Neuronal stem cell (in vitro differentiated cells): ENCODE results near the gene SS18L1.

ENCODE experiments used
- DNase-seq: peaks from one replicate; pipeline ENCODE4 v3.0.0-alpha.2; 2013; ENCODE audit warnings: low spot score
- H2AFZ ChIP-seq: one replicate; pipeline ENCODE4 v1.6.1; 2013; ENCODE audit warnings: mild to moderate bottlenecking, low read length, inconsistent platforms
- H2AK5ac ChIP-seq: 2 replicates; pipeline ENCODE4 v1.6.1; 2013; ENCODE audit warnings: low read depth, mild to moderate bottlenecking, inconsistent platforms, low read length, moderate library complexity, mixed read lengths
- H2BK120ac ChIP-seq: 2 replicates; pipeline ENCODE4 v1.6.1; 2013; ENCODE audit warnings: low read depth, mild to moderate bottlenecking, inconsistent platforms, low read length, moderate library complexity, mixed read lengths
- H2BK12ac ChIP-seq: one replicate; pipeline ENCODE4 v1.6.1; 2013; ENCODE audit warnings: low read length, inconsistent platforms
- H2BK15ac ChIP-seq: 2 replicates; pipeline ENCODE4 v1.6.1; 2013; ENCODE audit warnings: mild to moderate bottlenecking, low read length, inconsistent platforms, mixed read lengths
- H2BK5ac ChIP-seq: one replicate; pipeline ENCODE4 v1.6.1; 2013; ENCODE audit warnings: inconsistent platforms, mild to moderate bottlenecking, low read length, moderate library complexity
- H3K14ac ChIP-seq: one replicate; pipeline ENCODE4 v1.6.1; 2013; ENCODE audit warnings: low read length, inconsistent platforms
- H3K18ac ChIP-seq: 2 replicates; pipeline ENCODE4 v1.6.1; 2013; ENCODE audit warnings: low read length, inconsistent platforms
- H3K23ac ChIP-seq: 2 replicates; pipeline ENCODE4 v1.6.1; 2013; ENCODE audit warnings: low read depth, mild to moderate bottlenecking, mixed read lengths, low read length, inconsistent platforms; ENCODE audit not compliant: poor library complexity
- H3K27ac ChIP-seq: replicated peaks from 3 replicates; pipeline ENCODE4 v1.5.1; 2013; ENCODE audit warnings: low read length, inconsistent platforms
- H3K27me3 ChIP-seq, 3 experiments: 2 replicates each; pipeline ENCODE4 v1.6.1; 2013; ENCODE audit warnings: low read length in 3 of 3, mild to moderate bottlenecking in 2 of 3, inconsistent platforms in 1 of 3, low read depth in 1 of 3, mixed read lengths in 1 of 3, moderate library complexity in 1 of 3; ENCODE audit not compliant: control insufficient read depth in 3 of 3, insufficient read depth in 3 of 3
- H3K36me3 ChIP-seq, 2 donors: replicated peaks in 1 of 2; 2 replicates each; pipeline ENCODE4 v1.6.1; 2013; ENCODE audit warnings: low read length in 2 of 2; ENCODE audit not compliant: control insufficient read depth in 2 of 2, insufficient read depth in 2 of 2
- H3K4ac ChIP-seq: 2 replicates; pipeline ENCODE4 v1.6.1; 2013; ENCODE audit warnings: inconsistent platforms, mild to moderate bottlenecking, low read length, moderate library complexity
- H3K4me1 ChIP-seq, 2 donors: 1 replicate in 1 of 2; 2 replicates in 1 of 2; pipeline ENCODE4 v1.6.1; 2013; ENCODE audit warnings: low read length in 2 of 2, low read depth in 1 of 2; ENCODE audit not compliant: control insufficient read depth in 2 of 2, insufficient read depth in 1 of 2
- H3K4me2 ChIP-seq: one replicate; pipeline ENCODE4 v1.6.1; 2013; ENCODE audit warnings: mild to moderate bottlenecking, low read length, inconsistent platforms; ENCODE audit not compliant: insufficient read depth, poor library complexity, severe bottlenecking
- H3K4me3 ChIP-seq, 2 donors: 2 replicates each; pipeline ENCODE4 v1.5.1; 2013; ENCODE audit warnings: low read length in 2 of 2, mild to moderate bottlenecking in 2 of 2, inconsistent platforms in 1 of 2, moderate library complexity in 1 of 2
- H3K79me1 ChIP-seq: one replicate; pipeline ENCODE4 v1.6.1; 2013; ENCODE audit warnings: low read depth, mild to moderate bottlenecking, inconsistent platforms, low read length, moderate library complexity
- H3K9ac ChIP-seq: one replicate; pipeline ENCODE4 v1.6.1; 2013; ENCODE audit warnings: mild to moderate bottlenecking, low read depth, low read length, inconsistent platforms; ENCODE audit not compliant: poor library complexity
- H3K9me3 ChIP-seq, 2 donors: replicated peaks in 1 of 2; 2 replicates each; pipeline versions ENCODE3 to v1.6.1; 2013; ENCODE audit warnings: low read length in 2 of 2, mild to moderate bottlenecking in 2 of 2, inconsistent platforms in 1 of 2, low read depth in 1 of 2, mixed read lengths in 1 of 2, moderate library complexity in 1 of 2; ENCODE audit not compliant: control insufficient read depth in 2 of 2, insufficient read depth in 1 of 2
- H4K8ac ChIP-seq: one replicate; pipeline ENCODE4 v1.6.1; 2013; ENCODE audit warnings: low read depth, mild to moderate bottlenecking, inconsistent platforms, low read length, moderate library complexity
- H4K91ac ChIP-seq: one replicate; pipeline ENCODE4 v1.6.1; 2013; ENCODE audit warnings: low read length, low read depth, mild to moderate bottlenecking, inconsistent platforms; ENCODE audit not compliant: poor library complexity
- WGBS, 2 donors: extraction: QIAGEN DNeasy Blood & Tissue Kit; methylation state at CpG; one replicate each; pipeline ENCODE4 v1.1.7; 2013; ENCODE audit warnings: missing lambda C conversion rate in 2 of 2, mixed read lengths in 1 of 2; ENCODE audit not compliant: insufficient read length in 2 of 2, insufficient replicate concordance in 1 of 2; ENCODE audit errors: extremely low coverage in 2 of 2; 5-methylcytosine and 5-hydroxymethylcytosine counted together

Gene SS18L1

GRCh38 chr20:62159839-62160238, 16.3 kb downstream of the SS18L1 start:
- no CpG with 5 or more reads among the region's 14 CpGs for WGBS, 2 donors
- peaks cover 22% of the 10 kb centered on the region for H3K79me1 ChIP-seq
- no peak overlapping the region for H3K27ac ChIP-seq

GRCh38 chr20:62160253-62160652, 16.7 kb downstream of the SS18L1 start:
- Histone ChIP-seq H3K27ac (no peak overlapping the region), H3K4me1 (peaks cover 4% of the 10 kb centered on the region in 2 donors), H3K9ac (no peak overlapping the region), H2BK12ac (no peak overlapping the region), H3K9me3 (no peaks in the 10 kb centered on the region), H3K27me3 (no peaks in the 10 kb centered on the region), H4K91ac (no peak overlapping the region), H3K36me3 (peaks cover 41 to 81% of the 10 kb centered on the region in 2 donors), H3K18ac (no peak overlapping the region), H3K79me1 (peaks cover 25% of the 10 kb centered on the region), H2BK120ac (no peak overlapping the region), H4K8ac (no peak overlapping the region), H3K14ac (no peak overlapping the region), H3K4me3 (no peak overlapping the region), H2AFZ (no peak overlapping the region), H2BK5ac (no peak overlapping the region), H3K4me2 (no peak overlapping the region), H3K4ac (no peak overlapping the region), H2AK5ac (no peak overlapping the region), H2BK15ac (no peak overlapping the region), H3K23ac (no peak overlapping the region)
- WGBS, 2 donors: no CpG with 5 or more reads among the region's 9 CpGs
- DNase-seq: no peak

More at GRCh38 chr20:62159839-62160238, 16.3 kb downstream of the SS18L1 start:
- peaks cover 4% of the 10 kb centered on the region in 2 donors for H3K4me1 ChIP-seq
- H3K9ac ChIP-seq: no peak overlapping the region
- H2BK120ac ChIP-seq: no peak overlapping the region
- no peak for DNase-seq
- H3K4me3 ChIP-seq: no peak overlapping the region
- no peak overlapping the region for H3K14ac ChIP-seq
- no peak overlapping the region for H3K4me2 ChIP-seq
- H3K36me3 ChIP-seq: peaks cover 37 to 81% of the 10 kb centered on the region in 2 donors
- no peak overlapping the region for H3K18ac ChIP-seq
- no peak overlapping the region for H4K91ac ChIP-seq
- peak overlapping the region; percentile 85 for H3K23ac ChIP-seq
- H2BK12ac ChIP-seq: no peak overlapping the region
- no peak overlapping the region for H3K4ac ChIP-seq
- no peaks in the 10 kb centered on the region for H3K27me3 ChIP-seq
- no peak overlapping the region for H2AFZ ChIP-seq
- H3K9me3 ChIP-seq: no peaks in the 10 kb centered on the region
- no peak overlapping the region for H4K8ac ChIP-seq
- no peak overlapping the region for H2BK15ac ChIP-seq
- peak overlapping the region; percentile 5 for H2BK5ac ChIP-seq
- H2AK5ac ChIP-seq: no peak overlapping the region

DNA sequence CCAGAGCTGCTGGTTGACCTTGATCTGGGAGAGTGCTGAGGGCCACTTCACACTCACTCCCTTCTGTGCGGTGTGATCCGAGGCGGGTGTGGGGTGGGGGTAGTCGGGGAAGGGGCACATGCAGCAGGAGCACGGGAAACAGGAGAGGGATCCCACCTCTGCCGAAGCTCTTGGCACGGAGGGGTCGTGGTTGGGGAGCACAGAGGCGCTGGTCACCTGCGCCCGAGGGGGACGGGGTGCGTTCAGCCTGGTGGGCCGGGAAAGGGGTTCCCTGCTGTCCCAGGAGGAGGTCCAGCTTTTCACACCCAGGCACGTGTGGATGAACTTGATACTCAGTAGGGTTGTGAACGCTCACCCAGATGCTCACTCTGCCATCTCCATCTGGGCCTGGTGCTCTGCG, 17.3 kb downstream of the SS18L1 start:
- no CpG with 5 or more reads among the region's 17 CpGs for WGBS, 2 donors
- no peak overlapping the region for H2BK120ac ChIP-seq
- no peak for DNase-seq
- H2BK15ac ChIP-seq: no peak overlapping the region
- H2BK5ac ChIP-seq: no peak overlapping the region
- H3K27ac ChIP-seq: no peak overlapping the region
- H2AFZ ChIP-seq: no peak overlapping the region
- H3K14ac ChIP-seq: no peak overlapping the region
- H2AK5ac ChIP-seq: no peak overlapping the region
- H3K18ac ChIP-seq: no peak overlapping the region
- no peaks in the 10 kb centered on the region for H3K27me3 ChIP-seq
- H3K4me3 ChIP-seq: no peak overlapping the region
- H3K4me1 ChIP-seq: peaks cover 4% of the 10 kb centered on the region in 2 donors
- peaks cover 47 to 81% of the 10 kb centered on the region in 2 donors for H3K36me3 ChIP-seq
- no peak overlapping the region for H3K4me2 ChIP-seq
- no peak overlapping the region for H3K23ac ChIP-seq
- H2BK12ac ChIP-seq: no peak overlapping the region
- H3K79me1 ChIP-seq: peaks cover 25% of the 10 kb centered on the region
- no peak overlapping the region for H3K4ac ChIP-seq
- no peak overlapping the region for H3K9ac ChIP-seq
- H4K8ac ChIP-seq: no peak overlapping the region
- H3K9me3 ChIP-seq: no peaks in the 10 kb centered on the region
- no peak overlapping the region for H4K91ac ChIP-seq

- Histone ChIP-seq H2AFZ (no peak overlapping the region), H3K4me1 (peaks cover 4% of the 10 kb centered on the region in 2 donors), H3K18ac (no peak overlapping the region), H3K36me3 (peaks cover 50 to 81% of the 10 kb centered on the region in 2 donors), H3K27ac (no peak overlapping the region), H2BK15ac (no peak overlapping the region), H4K8ac (peak overlapping the region; percentile 43), H3K27me3 (no peaks in the 10 kb centered on the region), H3K23ac (no peak overlapping the region), H3K79me1 (peaks cover 24% of the 10 kb centered on the region), H3K4me2 (no peak overlapping the region), H2BK120ac (no peak overlapping the region), H2BK5ac (no peak overlapping the region), H2BK12ac (peak overlapping the region; percentile 58), H3K14ac (no peak overlapping the region), H4K91ac (no peak overlapping the region), H3K4me3 (no peak overlapping the region), H2AK5ac (no peak overlapping the region), H3K9ac (no peak overlapping the region), H3K4ac (no peak overlapping the region), H3K9me3 (no peaks in the 10 kb centered on the region)
- no peak for DNase-seq
- no CpG with 5 or more reads among the region's 17 CpGs for WGBS, 2 donors
Measured at GRCh38 chr20:62161347-62161746, 17.8 kb downstream of the SS18L1 start.
